Lower leg skin (tissue), 3 donors: ENCODE data around the gene MEOX1.

Experiments
- POLR2A ChIP-seq, 2 donors: fragments of 450-650 bp; IDR thresholded peaks; one replicate each; pipeline ENCODE4 v1.6.1; 2016 to 2017; ENCODE audit warnings: antibody characterized with exemption in 2 of 2, mild to moderate bottlenecking in 1 of 2, moderate library complexity in 1 of 2
- TF ChIP-seq, protein P1 (sequence below), 3 donors: fragments of 450-650 bp; IDR thresholded peaks; one replicate each; pipeline ENCODE4 v1.5.1; 2016; ENCODE audit warnings: antibody characterized with exemption in 3 of 3, mild to moderate bottlenecking in 3 of 3, moderate library complexity in 2 of 3

DNA sequence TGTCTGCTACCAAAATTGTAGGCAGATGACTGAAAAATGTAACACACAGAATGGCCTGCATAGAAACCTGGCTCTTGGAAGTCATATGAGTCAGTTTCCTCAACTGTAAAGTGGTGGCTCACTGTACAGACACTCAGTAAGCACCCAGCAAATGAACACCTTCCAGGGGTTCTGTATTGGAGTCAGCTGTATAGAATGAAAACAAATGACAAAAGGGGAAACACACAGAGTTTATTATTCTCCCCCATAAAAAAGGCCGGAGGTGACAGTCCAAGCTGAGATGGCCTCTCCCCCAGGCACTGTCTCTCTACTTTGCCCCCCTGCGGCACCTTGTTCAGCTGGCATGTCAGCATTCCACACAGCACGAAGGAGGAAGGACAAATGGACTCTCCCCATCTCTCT is 6.2 kb upstream of the MEOX1 start:
- TF ChIP-seq, protein P1, sequence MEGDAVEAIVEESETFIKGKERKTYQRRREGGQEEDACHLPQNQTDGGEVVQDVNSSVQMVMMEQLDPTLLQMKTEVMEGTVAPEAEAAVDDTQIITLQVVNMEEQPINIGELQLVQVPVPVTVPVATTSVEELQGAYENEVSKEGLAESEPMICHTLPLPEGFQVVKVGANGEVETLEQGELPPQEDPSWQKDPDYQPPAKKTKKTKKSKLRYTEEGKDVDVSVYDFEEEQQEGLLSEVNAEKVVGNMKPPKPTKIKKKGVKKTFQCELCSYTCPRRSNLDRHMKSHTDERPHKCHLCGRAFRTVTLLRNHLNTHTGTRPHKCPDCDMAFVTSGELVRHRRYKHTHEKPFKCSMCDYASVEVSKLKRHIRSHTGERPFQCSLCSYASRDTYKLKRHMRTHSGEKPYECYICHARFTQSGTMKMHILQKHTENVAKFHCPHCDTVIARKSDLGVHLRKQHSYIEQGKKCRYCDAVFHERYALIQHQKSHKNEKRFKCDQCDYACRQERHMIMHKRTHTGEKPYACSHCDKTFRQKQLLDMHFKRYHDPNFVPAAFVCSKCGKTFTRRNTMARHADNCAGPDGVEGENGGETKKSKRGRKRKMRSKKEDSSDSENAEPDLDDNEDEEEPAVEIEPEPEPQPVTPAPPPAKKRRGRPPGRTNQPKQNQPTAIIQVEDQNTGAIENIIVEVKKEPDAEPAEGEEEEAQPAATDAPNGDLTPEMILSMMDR (IDR thresholded peaks at IDR 0.05): no peak
- TF ChIP-seq POLR2A (IDR thresholded peaks at IDR 0.05): no peak
